DND-41 (cell line): Measurements from ENCODE around the gene PPP1R13B.

Source experiments
- EZH2 ChIP-seq: IDR thresholded peaks from 3 replicates; pipeline ENCODE4 v1.6.1; 2012; ENCODE audit warnings: borderline replicate concordance, low read depth, mild to moderate bottlenecking, moderate library complexity, low read length, inconsistent platforms; ENCODE audit not compliant: severe bottlenecking
- TF ChIP-seq, protein P1 (sequence below): IDR thresholded peaks from 2 replicates; pipeline ENCODE4 v1.5.1; 2012; ENCODE audit warnings: borderline replicate concordance, low read length, moderate library complexity, mild to moderate bottlenecking; ENCODE audit not compliant: poor library complexity, severe bottlenecking; ENCODE audit errors: extremely low read depth

GRCh38 chr14:103735439-103735814 lies 111.9 kb downstream of the PPP1R13B start:
- TF ChIP-seq, protein P1, sequence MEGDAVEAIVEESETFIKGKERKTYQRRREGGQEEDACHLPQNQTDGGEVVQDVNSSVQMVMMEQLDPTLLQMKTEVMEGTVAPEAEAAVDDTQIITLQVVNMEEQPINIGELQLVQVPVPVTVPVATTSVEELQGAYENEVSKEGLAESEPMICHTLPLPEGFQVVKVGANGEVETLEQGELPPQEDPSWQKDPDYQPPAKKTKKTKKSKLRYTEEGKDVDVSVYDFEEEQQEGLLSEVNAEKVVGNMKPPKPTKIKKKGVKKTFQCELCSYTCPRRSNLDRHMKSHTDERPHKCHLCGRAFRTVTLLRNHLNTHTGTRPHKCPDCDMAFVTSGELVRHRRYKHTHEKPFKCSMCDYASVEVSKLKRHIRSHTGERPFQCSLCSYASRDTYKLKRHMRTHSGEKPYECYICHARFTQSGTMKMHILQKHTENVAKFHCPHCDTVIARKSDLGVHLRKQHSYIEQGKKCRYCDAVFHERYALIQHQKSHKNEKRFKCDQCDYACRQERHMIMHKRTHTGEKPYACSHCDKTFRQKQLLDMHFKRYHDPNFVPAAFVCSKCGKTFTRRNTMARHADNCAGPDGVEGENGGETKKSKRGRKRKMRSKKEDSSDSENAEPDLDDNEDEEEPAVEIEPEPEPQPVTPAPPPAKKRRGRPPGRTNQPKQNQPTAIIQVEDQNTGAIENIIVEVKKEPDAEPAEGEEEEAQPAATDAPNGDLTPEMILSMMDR, result no peak
- no peak for TF ChIP-seq EZH2
